Adipocyte (in vitro differentiated cells): Measurements from ENCODE around the gene CELSR3.

Experiments used
- DNase-seq: peaks from one replicate; pipeline ENCODE4 v3.0.0-alpha.2; 2015; ENCODE audit warnings: low read depth
- H3K27me3 ChIP-seq: replicated peaks from 2 replicates; pipeline ENCODE4 v1.7.0; 2013; ENCODE audit warnings: mild to moderate bottlenecking, low read length, moderate library complexity; ENCODE audit not compliant: control insufficient read depth, insufficient read depth
- H3K36me3 ChIP-seq: 2 replicates; pipeline ENCODE4 v1.7.0; 2013; ENCODE audit warnings: low read length, mild to moderate bottlenecking, moderate library complexity; ENCODE audit not compliant: control insufficient read depth, insufficient read depth, severe bottlenecking
- H3K4me1 ChIP-seq: 2 replicates; pipeline ENCODE4 v1.7.0; 2013; ENCODE audit warnings: mild to moderate bottlenecking, low read length, moderate library complexity; ENCODE audit not compliant: control insufficient read depth, insufficient read depth
- H3K4me3 ChIP-seq: 2 replicates; pipeline ENCODE4 v1.7.0; 2013; ENCODE audit warnings: mild to moderate bottlenecking, low read length, moderate library complexity
- H3K9ac ChIP-seq: 2 replicates; pipeline ENCODE4 v1.7.0; 2013; ENCODE audit warnings: mild to moderate bottlenecking, low read length, moderate library complexity
- H3K9me3 ChIP-seq: 2 replicates; pipeline ENCODE4 v1.7.0; 2013; ENCODE audit warnings: mild to moderate bottlenecking, low read length, moderate library complexity; ENCODE audit not compliant: control insufficient read depth

CELSR3 gene

DNA sequence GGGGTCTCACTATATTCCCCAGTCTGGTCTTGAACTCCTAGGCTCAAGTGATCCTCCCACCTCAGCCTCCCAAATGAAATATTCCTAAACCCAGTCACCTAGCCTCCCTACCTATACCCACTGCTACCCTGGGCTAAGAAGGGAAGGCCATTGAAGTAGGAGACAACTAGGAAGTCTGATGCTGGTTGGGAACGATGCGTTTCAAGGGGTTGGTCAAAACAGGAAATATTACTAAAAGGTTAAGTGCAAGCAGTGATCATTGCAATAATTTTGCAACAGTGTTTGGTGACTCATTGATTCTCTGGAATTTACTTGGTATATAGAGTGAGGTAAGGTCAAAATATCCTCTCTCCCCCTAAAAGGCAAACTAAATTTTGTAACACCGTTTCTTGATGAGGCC, 48.6 kb downstream of the CELSR3 start:
- DNase-seq = peak; percentile 78
- H3K27me3 ChIP-seq = no peaks in the 10 kb centered on the region

GRCh38 chr3:48612309-48612708, 50.4 kb downstream of the CELSR3 start:
- Histone ChIP-seq H3K4me1 (peaks cover 26% of the 10 kb centered on the region), H3K9me3 (peaks cover 10% of the 10 kb centered on the region), H3K9ac (no peak overlapping the region), H3K36me3 (peaks cover 11% of the 10 kb centered on the region), H3K4me3 (no peak overlapping the region), H3K27me3 (no peaks in the 10 kb centered on the region)
- peak; percentile 7 for DNase-seq

More for the DNA sequence above, 48.6 kb downstream of the CELSR3 start:
- Histone ChIP-seq H3K9ac (peak overlapping the region; percentile 40), H3K4me3 (peak overlapping the region; percentile 17), H3K9me3 (peaks cover 18% of the 10 kb centered on the region), H3K4me1 (peaks cover 19% of the 10 kb centered on the region), H3K36me3 (no peaks in the 10 kb centered on the region)

GRCh38 chr3:48609088-48610005, 53.3 kb downstream of the CELSR3 start, which contains the start of gene UQCRC1:
Gene UQCRC1 (minus strand): TSS chr3:48609646. CDS start chr3:48609620, 26 bp downstream.
- DNase-seq = peak; percentile 97
- Histone ChIP-seq H3K27me3 (no peaks in the 10 kb centered on the region), H3K4me1 (peaks cover 20% of the 10 kb centered on the region), H3K4me3 (peak within 1 kb of the TSS; percentile 99), H3K36me3 (peaks cover 31% of the 10 kb centered on the region), H3K9ac (peak within 1 kb of the TSS; percentile 99), H3K9me3 (no peaks in the 10 kb centered on the region)

GRCh38 chr3:48607519-48607918, 55.2 kb downstream of the CELSR3 start:
- Histone ChIP-seq H3K9ac (no peak overlapping the region), H3K9me3 (no peaks in the 10 kb centered on the region), H3K27me3 (no peaks in the 10 kb centered on the region), H3K4me3 (no peak overlapping the region), H3K36me3 (peaks cover 49% of the 10 kb centered on the region), H3K4me1 (peaks cover 13% of the 10 kb centered on the region)
- DNase-seq = peak; percentile 30

DNA sequence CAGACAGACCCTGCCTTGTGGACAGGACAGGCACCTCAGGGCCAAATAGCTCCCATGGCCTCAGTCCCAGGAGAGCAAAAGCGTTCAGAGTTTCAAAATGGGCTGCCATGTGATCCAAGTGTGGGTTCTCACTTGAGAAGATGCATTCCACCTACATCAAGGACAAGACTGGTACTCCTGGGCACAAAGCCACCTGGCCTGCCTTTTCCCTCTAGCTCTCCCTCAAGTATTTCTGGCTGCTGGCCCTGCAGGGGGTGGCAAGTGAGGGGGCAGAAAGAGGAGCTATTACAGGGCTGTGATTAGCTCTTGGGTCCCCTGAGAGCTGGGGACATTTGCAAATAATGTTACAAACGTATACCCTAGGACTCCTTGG, 61.1 kb downstream of the CELSR3 start:
- peaks cover 24% of the 10 kb centered on the region for H3K4me1 ChIP-seq
- no peak for DNase-seq
- no peaks in the 10 kb centered on the region for H3K27me3 ChIP-seq
- H3K36me3 ChIP-seq = peaks cover 85% of the 10 kb centered on the region
- H3K9ac ChIP-seq = no peak overlapping the region
- no peaks in the 10 kb centered on the region for H3K9me3 ChIP-seq
- no peak overlapping the region for H3K4me3 ChIP-seq

GRCh38 chr3:48600711-48601621, 61.7 kb downstream of the CELSR3 start:
- H3K36me3 ChIP-seq = peaks cover 81% of the 10 kb centered on the region
- no peak for DNase-seq
- H3K27me3 ChIP-seq = no peaks in the 10 kb centered on the region
- H3K4me1 ChIP-seq = peaks cover 30% of the 10 kb centered on the region
- H3K9ac ChIP-seq = no peak overlapping the region
- H3K4me3 ChIP-seq = no peak overlapping the region
- H3K9me3 ChIP-seq = no peaks in the 10 kb centered on the region

- Histone ChIP-seq H3K36me3 (peaks cover 69% of the 10 kb centered on the region), H3K4me3 (no peak overlapping the region), H3K9ac (peak overlapping the region; percentile 51), H3K4me1 (peaks cover 39% of the 10 kb centered on the region), H3K27me3 (no peaks in the 10 kb centered on the region), H3K9me3 (no peaks in the 10 kb centered on the region)
- no peak for DNase-seq
Measured at GRCh38 chr3:48599509-48600285, 63.0 kb downstream of the CELSR3 start.

GRCh38 chr3:48599077-48599501, 63.6 kb downstream of the CELSR3 start:
- Histone ChIP-seq H3K27me3 (no peaks in the 10 kb centered on the region), H3K36me3 (peaks cover 63% of the 10 kb centered on the region), H3K9me3 (no peaks in the 10 kb centered on the region), H3K4me1 (peaks cover 43% of the 10 kb centered on the region), H3K4me3 (no peak overlapping the region), H3K9ac (peak overlapping the region; percentile 51)
- DNase-seq = no peak

GRCh38 chr3:48598323-48599076, 64.2 kb downstream of the CELSR3 start:
- DNase-seq = peak; percentile 98
- H3K9ac ChIP-seq = peak overlapping the region; percentile 51

GRCh38 chr3:48597408-48597800, 65.3 kb downstream of the CELSR3 start:
- Histone ChIP-seq H3K9me3 (no peaks in the 10 kb centered on the region), H3K4me3 (no peak overlapping the region), H3K4me1 (peaks cover 43% of the 10 kb centered on the region), H3K9ac (no peak overlapping the region), H3K36me3 (peaks cover 46% of the 10 kb centered on the region), H3K27me3 (no peaks in the 10 kb centered on the region)
- DNase-seq = no peak

More at GRCh38 chr3:48598323-48599076, 64.2 kb downstream of the CELSR3 start:
- H3K27me3 ChIP-seq = no peaks in the 10 kb centered on the region
- H3K9me3 ChIP-seq = no peaks in the 10 kb centered on the region
- peaks cover 57% of the 10 kb centered on the region for H3K36me3 ChIP-seq
- H3K4me1 ChIP-seq = peaks cover 43% of the 10 kb centered on the region
- H3K4me3 ChIP-seq = no peak overlapping the region
